ENCODE measurements around the gene HK1.

Gene HK1

GRCh38 chr10:69382382-69383117, 104.3 kb downstream of the HK1 start:
- peak; percentile 92 for DNase-seq

GRCh38 chr10:69383558-69383957, 105.3 kb downstream of the HK1 start:
- DNase-seq: peak; percentile 27

GRCh38 chr10:69384320-69384719, 106.0 kb downstream of the HK1 start:
- no peak for DNase-seq

- no peak for DNase-seq
Observed at GRCh38 chr10:69385454-69386350, 107.4 kb downstream of the HK1 start.

GRCh38 chr10:69387500-69387899, 109.2 kb downstream of the HK1 start:
- DNase-seq: no peak

GRCh38 chr10:69388488-69388887, 110.2 kb downstream of the HK1 start:
- DNase-seq: no peak

- peak; percentile 49 for DNase-seq
Observed at GRCh38 chr10:69389827-69390490, 111.7 kb downstream of the HK1 start.

GRCh38 chr10:69391158-69391557, 112.9 kb downstream of the HK1 start:
- no peak for DNase-seq

GRCh38 chr10:69392481-69393000, 114.2 kb downstream of the HK1 start:
- peak; percentile 75 for DNase-seq

GRCh38 chr10:69394020-69394419, 115.7 kb downstream of the HK1 start:
- DNase-seq: no peak

GRCh38 chr10:69397972-69398371, 119.7 kb downstream of the HK1 start:
- DNase-seq: peak; percentile 14

- no peak for DNase-seq
Observed at GRCh38 chr10:69398466-69398865, 120.2 kb downstream of the HK1 start.

- no peak for DNase-seq
Observed at GRCh38 chr10:69400936-69401335, 122.6 kb downstream of the HK1 start.

GRCh38 chr10:69401416-69401815, 123.1 kb downstream of the HK1 start:
- no peak for DNase-seq

- DNase-seq: no peak
Observed at GRCh38 chr10:69402386-69402785, 124.1 kb downstream of the HK1 start.

- DNase-seq: no peak
Observed at GRCh38 chr10:69403066-69403465, 124.8 kb downstream of the HK1 start.

GRCh38 chr10:69403519-69403918, 125.2 kb downstream of the HK1 start:
- peak; percentile 39 for DNase-seq

GRCh38 chr10:69404786-69405185, 126.5 kb downstream of the HK1 start:
- DNase-seq: no peak

- no peak for DNase-seq
Observed at GRCh38 chr10:69405221-69405620, 126.9 kb downstream of the HK1 start.

- no peak for DNase-seq
Observed at GRCh38 chr10:69406302-69406811, 128.1 kb downstream of the HK1 start.

- DNase-seq: no peak
Observed at GRCh38 chr10:69406816-69407580, 128.7 kb downstream of the HK1 start.

GRCh38 chr10:69407621-69408301, 129.5 kb downstream of the HK1 start:
- no peak for DNase-seq

Data from fibroblast of skin of right quadriceps (primary cell).